MG63 (cell line): ENCODE data around the gene HYAL2. TPM values are rescaled to one million over a fixed set of nuclear protein-coding genes. Genes with fewer than 3 reads are reported as not detected.
"Not testable (repeated sequence)": the region's sequence is repeated elsewhere in the genome, so short reads cannot be mapped to it uniquely, and the experiment has no call there.

Source experiments
- DNase-seq: peaks from one replicate; pipeline ENCODE4 v3.0.0-alpha.2; 2020
- H3K27me3 ChIP-seq: fragments of 250-450 bp; sonication (Bioruptor Pico); 2 replicates; pipeline ENCODE4 v1.5.1; 2020; ENCODE audit warnings: mild to moderate bottlenecking, moderate library complexity
- H3K36me3 ChIP-seq: fragments of 250-450 bp; sonication (Bioruptor Pico); 2 replicates; pipeline ENCODE4 v1.5.1; 2020; ENCODE audit warnings: mild to moderate bottlenecking, moderate library complexity
- H3K4me3 ChIP-seq: fragments of 250-450 bp; sonication (Bioruptor Pico); 2 replicates; pipeline ENCODE4 v1.5.1; 2020; ENCODE audit warnings: mild to moderate bottlenecking, moderate library complexity
- H3K9me3 ChIP-seq: fragments of 250-450 bp; sonication (Bioruptor Pico); 2 replicates; pipeline ENCODE4 v1.5.1; 2020; ENCODE audit warnings: mild to moderate bottlenecking, moderate library complexity
- total RNA-seq: library from RNA; depleted of rRNA; stranded (reverse); fragments of >200 nt; shearing (Covaris generic); gene quantifications from 2 replicates; pipeline ENCODE4 v1.2.3, GENCODE V29; 2014; ENCODE audit warnings: low replicate concordance

Gene HYAL2
- total RNA-seq, 1 experiment from 2014 or later: 30.7 TPM

GRCh38 chr3:50323614-50324199, 1.2 kb upstream of the HYAL2 start:
- Histone ChIP-seq H3K4me3 (no peak overlapping the region), H3K9me3 (no peaks in the 10 kb centered on the region), H3K36me3 (no peaks in the 10 kb centered on the region; the same call in 1 of the 2 replicates), H3K27me3 (no peaks in the 10 kb centered on the region)
- DNase-seq: no peak

GRCh38 chr3:50323092-50323600, 601 bp upstream of the HYAL2 start:
- H3K4me3 ChIP-seq: no peak overlapping the region
- no peaks in the 10 kb centered on the region for H3K27me3 ChIP-seq
- no peaks in the 10 kb centered on the region for H3K9me3 ChIP-seq
- DNase-seq: no peak
- no peaks in the 10 kb centered on the region; the same call in none of the 2 replicates for H3K36me3 ChIP-seq

GRCh38 chr3:50322115-50322385, 495 bp downstream of the HYAL2 start:
- no peaks in the 10 kb centered on the region; the same call in none of the 2 replicates for H3K36me3 ChIP-seq
- DNase-seq: no peak

GRCh38 chr3:50321336-50322114, 1.0 kb downstream of the HYAL2 start:
- Histone ChIP-seq H3K27me3 (no peaks in the 10 kb centered on the region), H3K9me3 (no peaks in the 10 kb centered on the region), H3K36me3 (no peaks in the 10 kb centered on the region; the same call in none of the 2 replicates), H3K4me3 (peak overlapping the region; percentile 69)
- peak; percentile 85 for DNase-seq

More at GRCh38 chr3:50322115-50322385, 495 bp downstream of the HYAL2 start:
- Histone ChIP-seq H3K27me3 (no peaks in the 10 kb centered on the region), H3K9me3 (no peaks in the 10 kb centered on the region), H3K4me3 (peak overlapping the region; percentile 69)

GRCh38 chr3:50320853-50321335, 1.7 kb downstream of the HYAL2 start:
- no peaks in the 10 kb centered on the region for H3K27me3 ChIP-seq

GRCh38 chr3:50319894-50320625, 2.5 kb downstream of the HYAL2 start:
- no peak for DNase-seq
- Histone ChIP-seq H3K4me3 (peak overlapping the region; percentile 69), H3K36me3 (no peaks in the 10 kb centered on the region; the same call in none of the 2 replicates), H3K27me3 (no peaks in the 10 kb centered on the region), H3K9me3 (no peaks in the 10 kb centered on the region)

More at GRCh38 chr3:50320853-50321335, 1.7 kb downstream of the HYAL2 start:
- H3K9me3 ChIP-seq: no peaks in the 10 kb centered on the region
- H3K4me3 ChIP-seq: peak overlapping the region; percentile 69
- peak; percentile 64 for DNase-seq
- no peaks in the 10 kb centered on the region; the same call in none of the 2 replicates for H3K36me3 ChIP-seq

- H3K36me3 ChIP-seq: no peaks in the 10 kb centered on the region; the same call in none of the 2 replicates
These were observed 3.2 kb downstream of the HYAL2 start for GRCh38 chr3:50319181-50319893.

GRCh38 chr3:50318615-50319014, 3.9 kb downstream of the HYAL2 start:
- Histone ChIP-seq H3K4me3 (no peak overlapping the region), H3K36me3 (no peaks in the 10 kb centered on the region; the same call in none of the 2 replicates), H3K27me3 (no peaks in the 10 kb centered on the region), H3K9me3 (no peaks in the 10 kb centered on the region)
- no peak for DNase-seq

More at GRCh38 chr3:50319181-50319893, 3.2 kb downstream of the HYAL2 start:
- Histone ChIP-seq H3K4me3 (no peak overlapping the region), H3K27me3 (no peaks in the 10 kb centered on the region), H3K9me3 (no peaks in the 10 kb centered on the region)
- no peak for DNase-seq

GRCh38 chr3:50318163-50318562, 4.4 kb downstream of the HYAL2 start:
- Histone ChIP-seq H3K27me3 (no peaks in the 10 kb centered on the region), H3K36me3 (no peaks in the 10 kb centered on the region; the same call in none of the 2 replicates), H3K4me3 (no peak overlapping the region), H3K9me3 (no peaks in the 10 kb centered on the region)
- DNase-seq: no peak

- no peaks in the 10 kb centered on the region for H3K27me3 ChIP-seq
- no peaks in the 10 kb centered on the region; the same call in none of the 2 replicates for H3K36me3 ChIP-seq
- no peaks in the 10 kb centered on the region for H3K9me3 ChIP-seq
- no peak overlapping the region for H3K4me3 ChIP-seq
- DNase-seq: no peak
These were observed 5.2 kb downstream of the HYAL2 start for GRCh38 chr3:50317300-50317699.

- Histone ChIP-seq H3K4me3 (no peak overlapping the region), H3K9me3 (no peaks in the 10 kb centered on the region), H3K36me3 (no peaks in the 10 kb centered on the region; the same call in none of the 2 replicates), H3K27me3 (no peaks in the 10 kb centered on the region)
- DNase-seq: no peak
These were observed 5.8 kb downstream of the HYAL2 start for GRCh38 chr3:50316657-50317242.

- no peaks in the 10 kb centered on the region for H3K27me3 ChIP-seq
- H3K4me3 ChIP-seq: no peak overlapping the region
- DNase-seq: no peak
- no peaks in the 10 kb centered on the region; the same call in none of the 2 replicates for H3K36me3 ChIP-seq
- no peaks in the 10 kb centered on the region for H3K9me3 ChIP-seq
These were observed 7.7 kb downstream of the HYAL2 start for GRCh38 chr3:50314816-50315215.

GRCh38 chr3:50314342-50314741, 8.2 kb downstream of the HYAL2 start:
- no peak for DNase-seq
- Histone ChIP-seq H3K36me3 (no peaks in the 10 kb centered on the region; the same call in none of the 2 replicates), H3K27me3 (no peaks in the 10 kb centered on the region), H3K9me3 (no peaks in the 10 kb centered on the region), H3K4me3 (no peak overlapping the region)

- H3K9me3 ChIP-seq, DNase-seq, H3K4me3 ChIP-seq, H3K36me3 ChIP-seq, H3K27me3 ChIP-seq: not testable (repeated sequence)
These were observed 10.5 kb downstream of the HYAL2 start for GRCh38 chr3:50312041-50312440.

GRCh38 chr3:50304601-50305000, 17.9 kb downstream of the HYAL2 start:
- H3K27me3 ChIP-seq: no peaks in the 10 kb centered on the region
- DNase-seq: no peak

More at GRCh38 chr3:50304601-50305000, 17.9 kb downstream of the HYAL2 start:
- no peaks in the 10 kb centered on the region for H3K36me3 ChIP-seq
- H3K4me3 ChIP-seq: no peak overlapping the region
- H3K9me3 ChIP-seq: no peaks in the 10 kb centered on the region
